Measurements from ENCODE around the gene NDUFV1.
"Not testable (repeated sequence)": the region's sequence is repeated elsewhere in the genome, so short reads cannot be mapped to it uniquely, and the experiment has no call there.

The NDUFV1 gene

DNA sequence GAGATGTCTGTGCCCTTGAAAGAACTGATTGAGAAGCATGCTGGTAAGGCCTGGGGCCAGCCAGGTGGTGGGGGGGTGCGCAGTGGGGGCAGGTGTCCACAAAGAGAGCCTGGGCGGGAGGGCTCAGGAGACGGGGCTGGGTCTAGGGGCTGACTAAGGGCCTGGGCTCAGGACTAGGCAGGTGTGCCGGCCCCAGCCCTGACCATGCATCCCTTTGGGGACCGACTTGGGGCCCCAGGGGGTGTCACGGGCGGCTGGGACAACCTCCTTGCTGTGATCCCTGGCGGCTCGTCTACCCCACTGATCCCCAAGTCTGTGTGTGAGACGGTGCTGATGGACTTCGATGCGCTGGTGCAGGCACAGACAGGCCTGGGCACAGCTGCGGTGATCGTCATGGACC lies 4.4 kb downstream of the NDUFV1 start:
- H3K4me3 ChIP-seq = no peak overlapping the region
- peaks cover 10% of the 10 kb centered on the region for H3K4me1 ChIP-seq
- H3K27me3 ChIP-seq (ENCODE audit: low read depth) = no peaks in the 10 kb centered on the region
- peaks cover 57% of the 10 kb centered on the region for H3K36me3 ChIP-seq (replicated peaks)
- in situ Hi-C loops (cut with MboI; ENCODE audit: low sequenced_read_pairs) = no loop called here
- peaks cover 2% of the 10 kb centered on the region; the same call in 1 of the 2 replicates for H3K9me3 ChIP-seq
- DNase-seq (ENCODE audit: low spot score in 2 of 2) = no peak

DNA sequence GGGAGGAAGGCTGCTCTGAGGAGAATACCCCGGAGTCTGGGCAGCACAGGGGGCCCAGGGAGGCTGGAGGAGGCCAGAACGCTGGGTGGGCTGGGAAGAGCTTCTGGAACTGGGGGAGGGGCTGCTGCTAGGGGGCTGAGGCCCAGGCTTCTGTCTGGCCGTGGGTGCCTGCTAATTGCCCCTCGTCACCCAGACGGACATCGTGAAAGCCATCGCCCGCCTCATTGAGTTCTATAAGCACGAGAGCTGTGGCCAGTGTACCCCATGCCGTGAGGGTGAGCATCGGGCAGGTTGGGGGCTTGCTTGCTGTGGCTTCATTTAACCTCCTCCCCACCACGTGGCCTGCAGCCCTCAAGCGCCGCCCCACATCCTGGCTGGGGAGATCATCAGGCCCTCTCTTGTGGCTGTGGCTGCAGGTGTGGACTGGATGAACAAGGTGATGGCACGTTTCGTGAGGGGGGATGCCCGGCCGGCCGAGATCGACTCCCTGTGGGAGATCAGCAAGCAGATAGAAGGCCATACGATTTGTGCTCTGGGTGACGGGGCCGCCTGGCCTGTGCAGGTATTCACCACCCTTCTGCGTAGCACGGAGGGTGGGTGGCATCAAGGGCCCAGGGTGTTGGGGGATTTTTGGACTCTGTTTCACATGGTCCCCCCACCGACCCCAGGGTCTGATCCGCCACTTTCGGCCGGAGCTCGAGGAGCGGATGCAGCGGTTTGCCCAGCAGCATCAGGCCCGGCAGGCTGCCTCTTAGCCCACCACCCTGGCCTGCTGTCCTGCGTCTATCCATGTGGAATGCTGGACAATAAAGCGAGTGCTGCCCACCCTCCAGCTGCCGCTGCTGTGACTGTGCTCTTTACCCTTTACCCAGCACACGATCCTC lies 5.2 kb downstream of the NDUFV1 start:
- peaks cover 6% of the 10 kb centered on the region for H3K4me1 ChIP-seq
- no peaks in the 10 kb centered on the region for H3K9me3 ChIP-seq
- no peaks in the 10 kb centered on the region for H3K27me3 ChIP-seq (ENCODE audit: low read depth)
- DNase-seq (ENCODE audit: low spot score in 2 of 2) = no peak
- H3K4me3 ChIP-seq = no peak overlapping the region
- H3K36me3 ChIP-seq (replicated peaks) = peaks cover 56% of the 10 kb centered on the region
- in situ Hi-C loops (cut with MboI; ENCODE audit: low sequenced_read_pairs) = no loop called here

DNA sequence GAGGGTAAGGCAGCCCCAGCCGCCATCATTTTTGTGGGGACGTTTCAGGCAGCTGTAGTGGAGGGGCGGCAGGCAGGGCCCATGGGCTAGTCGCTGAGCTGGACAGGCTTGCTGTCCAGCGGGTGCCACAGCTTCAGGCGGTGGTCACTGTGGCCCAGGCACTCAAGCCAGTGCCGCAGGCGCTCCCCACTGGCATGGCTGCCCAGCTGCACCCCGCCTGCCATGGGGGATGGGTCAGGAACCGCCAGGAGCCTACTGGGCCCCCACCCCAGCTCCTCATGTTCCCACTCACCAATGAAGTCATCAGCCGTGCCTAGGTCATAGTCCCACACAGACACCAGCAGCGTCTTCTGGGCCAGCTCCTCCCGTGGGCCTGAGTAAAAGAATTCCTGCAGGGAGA lies 6.0 kb downstream of the NDUFV1 start:
- Histone ChIP-seq H3K27me3 (ENCODE audit: low read depth) (no peaks in the 10 kb centered on the region), H3K36me3 (replicated peaks) (peaks cover 49% of the 10 kb centered on the region), H3K4me1 (peaks cover 4% of the 10 kb centered on the region), H3K4me3 (no peak overlapping the region), H3K9me3 (no peaks in the 10 kb centered on the region)
- no peak for DNase-seq (ENCODE audit: low spot score in 2 of 2)
- in situ Hi-C loops (cut with MboI; ENCODE audit: low sequenced_read_pairs) = no loop called here

DNA sequence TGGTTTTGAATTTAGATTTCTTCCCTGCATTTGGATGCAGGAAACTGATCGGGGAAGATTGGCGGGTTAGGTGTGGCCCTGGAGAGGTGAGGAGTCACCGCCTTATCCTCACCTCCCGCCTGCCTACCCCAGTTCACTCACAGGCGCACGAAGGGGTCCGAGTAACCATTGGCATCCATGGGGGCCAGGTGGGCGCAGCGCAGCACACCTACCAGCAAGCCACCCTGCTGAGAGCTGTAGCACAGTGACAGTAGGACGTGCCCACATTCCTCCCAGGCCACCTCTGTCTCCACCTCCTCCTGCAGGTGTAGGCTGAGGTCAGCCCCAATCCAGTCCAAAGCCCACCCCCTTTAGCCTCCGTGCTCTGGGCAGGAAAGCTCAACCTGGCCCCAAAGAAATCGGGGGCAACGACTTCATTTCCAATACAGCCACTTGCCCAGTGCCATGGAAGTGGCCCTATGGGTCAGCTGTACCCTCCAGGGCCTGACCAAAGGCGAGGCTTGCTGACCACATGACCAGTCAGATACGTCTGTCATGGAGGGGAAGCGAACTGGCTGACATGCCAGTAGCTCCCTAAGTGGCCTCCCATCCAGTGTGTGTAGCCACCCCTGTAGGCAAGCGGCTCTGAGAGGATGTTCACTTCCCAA lies 6.7 kb downstream of the NDUFV1 start:
- Histone ChIP-seq H3K4me3 (no peak overlapping the region), H3K4me1 (no peaks in the 10 kb centered on the region), H3K27me3 (ENCODE audit: low read depth) (no peaks in the 10 kb centered on the region), H3K9me3 (no peaks in the 10 kb centered on the region), H3K36me3 (replicated peaks) (peaks cover 44% of the 10 kb centered on the region)
- in situ Hi-C loops (cut with MboI; ENCODE audit: low sequenced_read_pairs) = no loop called here
- DNase-seq (ENCODE audit: low spot score in 2 of 2) = no peak

DNA sequence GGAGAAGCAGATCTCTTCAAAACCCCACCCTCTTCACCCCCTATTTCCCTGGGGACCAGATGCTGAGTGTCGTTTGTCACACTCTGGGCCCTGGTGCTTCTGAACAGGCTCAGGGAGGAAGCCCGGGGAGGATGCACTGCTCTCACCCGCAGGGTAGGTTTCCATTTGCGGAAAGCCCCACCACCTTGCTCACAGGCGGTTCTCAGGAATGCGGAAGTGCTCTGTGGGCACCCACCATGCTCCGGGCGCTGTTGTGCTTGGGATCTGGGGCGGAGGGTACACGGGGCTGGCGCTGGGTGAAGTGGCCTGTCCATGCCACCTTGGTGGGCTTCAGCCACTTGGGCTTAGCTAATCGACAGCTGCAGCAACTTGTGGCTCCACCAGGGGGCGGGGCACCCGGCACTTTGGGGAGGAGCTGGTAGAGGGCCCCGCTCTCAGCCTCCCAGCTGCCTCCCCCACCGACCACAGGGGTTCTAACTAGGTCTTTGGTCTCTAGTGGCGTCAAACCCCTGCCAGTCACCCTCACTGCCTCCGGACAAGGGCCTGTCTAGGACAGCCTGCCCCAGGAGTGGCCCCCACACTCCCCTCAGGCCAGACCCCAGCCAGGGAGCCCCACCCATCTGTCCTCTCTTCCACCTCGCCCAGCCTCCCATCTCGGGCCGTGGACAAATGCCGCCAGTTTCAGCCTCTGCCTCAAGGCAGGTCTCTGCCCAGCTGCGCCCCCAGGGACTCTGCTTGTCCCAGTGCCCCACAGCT lies 7.4 kb downstream of the NDUFV1 start:
- no peak overlapping the region for H3K4me3 ChIP-seq
- in situ Hi-C loops (cut with MboI; ENCODE audit: low sequenced_read_pairs) = no loop called here
- DNase-seq (ENCODE audit: low spot score in 2 of 2) = peak; percentile 47 to 85
- H3K36me3 ChIP-seq (replicated peaks) = peaks cover 37% of the 10 kb centered on the region
- no peaks in the 10 kb centered on the region for H3K4me1 ChIP-seq
- H3K27me3 ChIP-seq (ENCODE audit: low read depth) = no peaks in the 10 kb centered on the region
- H3K9me3 ChIP-seq = no peaks in the 10 kb centered on the region

DNA sequence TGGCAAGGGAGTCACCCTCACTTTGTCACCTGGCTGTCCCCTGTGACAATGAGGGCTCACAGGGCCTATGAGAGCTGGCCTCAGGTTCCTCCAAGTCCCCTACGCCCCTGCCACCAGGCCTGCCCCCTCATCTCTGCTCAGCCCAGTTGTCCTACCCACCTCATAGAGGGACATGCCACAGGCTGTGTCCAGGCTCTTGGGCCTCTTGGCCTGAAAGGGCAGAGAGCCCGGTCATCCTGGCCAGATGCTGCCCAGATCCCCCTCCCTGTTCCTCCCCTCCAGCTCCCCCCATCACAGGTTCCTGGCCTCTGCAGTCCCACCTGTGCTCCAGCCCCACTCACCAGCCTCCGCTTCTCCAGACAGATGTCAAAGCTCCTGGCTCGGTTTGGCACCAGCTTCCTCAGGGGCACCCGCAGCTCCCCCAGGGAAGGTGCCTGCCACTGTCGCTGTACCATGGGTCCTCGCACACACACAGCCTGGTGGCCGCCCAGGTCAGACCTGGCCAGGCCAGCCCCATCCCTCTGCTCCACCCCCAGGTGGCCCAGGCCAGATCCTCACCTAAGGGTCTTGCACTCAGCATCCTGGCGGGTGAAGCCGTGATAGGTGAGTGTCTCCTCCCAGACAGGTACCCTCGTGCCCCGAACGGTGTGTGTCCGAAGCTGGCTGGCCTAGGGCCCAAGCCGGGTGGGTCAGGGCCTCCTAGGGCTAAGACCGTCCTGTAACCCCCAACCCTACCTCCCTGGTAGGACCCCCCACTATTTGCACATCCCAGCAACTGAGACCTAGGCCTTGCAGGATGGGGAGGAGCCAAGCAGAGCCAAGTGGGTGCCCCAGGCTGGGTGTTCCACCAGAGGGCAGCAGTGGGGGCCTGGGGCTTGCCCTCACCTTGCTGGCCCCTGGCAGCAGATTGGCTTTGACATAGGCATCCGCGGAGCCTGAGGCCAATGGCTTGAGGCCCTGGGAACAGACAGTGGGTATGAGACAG lies 8.3 kb downstream of the NDUFV1 start:
- no peaks in the 10 kb centered on the region for H3K9me3 ChIP-seq
- in situ Hi-C loops (cut with MboI; ENCODE audit: low sequenced_read_pairs) = no loop called here
- peak; percentile 31 to 78 for DNase-seq (ENCODE audit: low spot score in 2 of 2)
- H3K4me3 ChIP-seq = no peak overlapping the region
- H3K27me3 ChIP-seq (ENCODE audit: low read depth) = no peaks in the 10 kb centered on the region
- no peaks in the 10 kb centered on the region for H3K4me1 ChIP-seq
- peaks cover 29% of the 10 kb centered on the region for H3K36me3 ChIP-seq (replicated peaks)

DNA sequence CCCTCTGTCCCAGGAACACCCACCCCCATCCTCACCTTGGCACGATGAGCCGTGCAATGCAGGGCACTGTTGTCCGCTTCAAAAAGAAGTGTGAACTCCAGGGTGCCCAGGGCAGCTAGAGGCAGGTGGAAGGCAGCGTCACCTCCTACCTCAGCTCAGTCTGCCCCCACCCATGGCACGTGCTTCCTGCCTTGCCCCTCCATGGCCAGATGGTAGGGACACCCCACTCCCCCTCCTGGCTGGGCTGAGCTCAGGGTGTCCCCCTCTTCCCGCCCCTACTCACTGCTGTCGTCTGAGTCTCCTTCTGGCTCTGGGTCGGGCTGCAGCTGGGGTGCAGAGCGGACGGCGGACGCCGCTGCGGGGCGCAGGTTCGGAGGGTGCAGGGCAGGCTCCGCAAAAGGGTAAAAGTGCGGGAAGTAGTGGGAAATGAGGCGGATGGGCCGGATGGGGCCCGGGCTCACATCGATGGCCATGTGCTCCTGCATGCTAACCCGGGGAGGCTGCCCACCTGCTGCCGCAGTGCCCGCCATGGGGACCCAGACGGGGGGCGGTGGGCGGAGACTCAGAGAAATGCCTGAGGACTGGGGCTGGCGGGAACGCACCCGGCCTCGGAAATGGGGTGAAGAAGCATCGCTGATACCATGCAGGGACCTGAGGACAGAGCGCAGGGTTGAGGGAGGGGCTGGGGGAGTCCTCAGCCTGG lies 9.1 kb downstream of the NDUFV1 start:
- in situ Hi-C loops (cut with MboI; ENCODE audit: low sequenced_read_pairs) = no loop called here
- no peak for DNase-seq (ENCODE audit: low spot score in 2 of 2)
- no peaks in the 10 kb centered on the region for H3K4me1 ChIP-seq
- H3K27me3 ChIP-seq (ENCODE audit: low read depth) = no peaks in the 10 kb centered on the region
- H3K36me3 ChIP-seq (replicated peaks) = peaks cover 20% of the 10 kb centered on the region
- no peak overlapping the region for H3K4me3 ChIP-seq
- H3K9me3 ChIP-seq = no peaks in the 10 kb centered on the region

DNA sequence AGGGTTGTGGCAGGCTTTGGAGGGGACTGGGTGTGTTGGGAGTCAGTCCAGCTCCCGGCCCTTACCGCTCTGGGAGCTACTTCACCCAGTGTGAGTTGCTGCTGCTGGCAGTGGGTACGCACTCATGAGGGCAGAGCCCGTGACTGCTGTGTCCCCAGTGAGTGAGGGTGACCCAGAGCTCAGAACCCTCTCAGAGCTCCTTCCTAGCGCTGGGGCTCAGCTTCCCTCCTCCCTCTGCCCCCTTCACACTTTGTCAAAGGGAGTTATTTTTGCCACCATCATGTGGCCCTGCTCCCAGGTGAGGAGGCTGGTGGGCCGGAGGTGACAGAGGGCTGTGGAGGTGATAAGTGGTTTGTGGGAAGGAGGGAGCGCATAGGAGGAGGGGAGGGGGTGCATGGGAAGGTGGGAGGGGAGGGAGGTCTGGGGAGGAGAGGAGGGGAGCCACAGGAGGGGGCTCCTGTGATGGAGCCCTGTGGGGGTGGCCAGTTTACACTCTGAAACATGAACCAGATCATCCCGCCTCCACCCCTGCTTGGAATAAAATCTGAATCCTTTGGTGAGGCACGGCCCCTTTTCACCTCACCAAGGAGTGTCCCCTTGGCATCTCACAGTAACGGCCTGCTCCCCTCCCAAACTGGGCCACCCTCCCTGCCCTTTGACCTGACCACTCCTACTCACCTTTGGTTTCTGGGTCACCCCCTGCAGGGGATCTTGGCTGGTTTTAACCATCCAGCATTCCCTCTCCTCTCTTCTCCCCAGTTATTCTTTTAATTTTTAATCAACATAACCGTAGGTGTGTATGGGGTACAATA lies 9.9 kb downstream of the NDUFV1 start:
- no peak overlapping the region for H3K4me3 ChIP-seq
- in situ Hi-C loops (cut with MboI; ENCODE audit: low sequenced_read_pairs) = no loop called here
- H3K36me3 ChIP-seq (replicated peaks) = peaks cover 12% of the 10 kb centered on the region
- no peaks in the 10 kb centered on the region for H3K9me3 ChIP-seq
- peaks cover 2% of the 10 kb centered on the region for H3K4me1 ChIP-seq
- DNase-seq (ENCODE audit: low spot score in 2 of 2) = no peak
- H3K27me3 ChIP-seq (ENCODE audit: low read depth) = no peaks in the 10 kb centered on the region

DNA sequence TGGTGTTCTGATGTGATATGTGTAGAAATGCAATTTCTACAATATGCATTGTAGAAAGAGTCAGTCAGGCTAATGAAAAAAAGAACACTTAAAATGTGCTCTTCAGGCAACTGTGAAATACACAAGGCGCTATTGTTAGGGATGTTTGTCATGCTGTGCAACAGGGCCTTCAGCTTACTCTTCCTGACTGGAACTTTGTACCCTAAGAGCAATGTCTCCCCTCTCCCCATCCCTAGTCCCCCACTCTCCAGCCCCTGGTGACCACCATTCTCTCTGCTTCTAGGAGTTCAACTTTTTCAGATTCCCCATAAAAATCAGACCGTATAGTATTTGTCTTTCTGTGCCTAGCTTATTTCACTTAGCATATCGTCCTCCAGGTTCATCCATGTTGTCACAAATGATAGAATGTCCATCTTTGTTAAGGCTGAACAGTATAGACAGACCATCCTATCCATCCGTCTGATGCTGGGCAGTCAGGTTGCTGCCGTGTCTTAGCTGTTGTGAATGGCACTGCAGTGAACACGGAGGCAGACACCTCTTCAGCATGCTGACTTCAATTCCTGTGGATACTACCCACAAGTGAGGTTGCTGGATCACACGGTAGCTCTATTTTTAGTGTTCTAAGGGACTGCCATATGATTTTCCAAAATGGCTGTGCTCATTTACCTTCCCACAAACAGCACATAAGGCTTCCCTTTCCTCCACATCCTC lies 10.7 kb downstream of the NDUFV1 start:
- in situ Hi-C loops (cut with MboI; ENCODE audit: low sequenced_read_pairs) = no loop called here
- peaks cover 6% of the 10 kb centered on the region for H3K4me1 ChIP-seq
- H3K4me3 ChIP-seq = no peak overlapping the region
- H3K27me3 ChIP-seq (ENCODE audit: low read depth) = no peaks in the 10 kb centered on the region
- H3K36me3 ChIP-seq (replicated peaks) = peaks cover 5% of the 10 kb centered on the region
- DNase-seq (ENCODE audit: low spot score in 2 of 2) = no peak
- 0 out of 2 replicates have a peak, but pooled peaks cover 3% of the 10 kb centered on the region for H3K9me3 ChIP-seq

DNA sequence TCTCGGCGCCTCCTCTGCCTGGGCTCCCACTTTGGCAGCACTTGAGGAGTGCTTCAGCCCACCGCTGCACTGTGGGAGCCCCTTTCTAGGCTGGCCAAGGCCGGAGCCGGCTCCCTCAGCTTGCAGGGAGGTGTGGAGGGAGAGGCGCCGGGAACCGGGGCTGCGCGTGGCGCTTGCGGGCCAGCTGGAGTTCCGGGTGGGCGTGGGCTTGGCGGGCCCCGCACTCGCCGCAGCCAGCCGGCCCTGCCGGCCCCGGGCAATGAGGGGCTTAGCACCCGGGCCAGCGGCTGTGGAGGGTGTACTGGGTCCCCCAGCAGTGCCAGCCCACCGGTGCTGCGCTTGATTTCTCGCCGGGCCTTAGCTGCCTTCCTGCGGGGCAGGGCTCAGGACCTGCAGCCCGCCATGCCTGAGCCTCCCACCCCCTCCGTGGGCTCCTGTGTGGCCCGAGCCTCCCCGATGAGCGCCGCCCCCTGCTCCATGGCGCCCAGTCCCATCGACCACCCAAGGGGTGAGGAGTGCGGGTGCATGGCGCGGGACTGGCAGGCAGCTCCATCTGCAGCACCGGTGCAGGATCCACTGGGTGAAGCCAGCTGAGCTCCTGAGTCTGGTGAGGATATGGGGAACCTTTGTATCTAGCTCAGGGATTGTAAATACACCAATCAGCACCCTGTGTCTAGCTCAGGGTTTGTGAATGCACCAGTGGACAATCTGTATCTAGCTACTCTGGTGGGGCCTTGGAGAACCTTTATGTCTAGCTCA lies 12.3 kb downstream of the NDUFV1 start:
- H3K4me1 ChIP-seq; H3K27me3 ChIP-seq (ENCODE audit: low read depth); H3K4me3 ChIP-seq; H3K36me3 ChIP-seq (replicated peaks); H3K9me3 ChIP-seq; in situ Hi-C loops (cut with MboI; ENCODE audit: low sequenced_read_pairs); DNase-seq (ENCODE audit: low spot score in 2 of 2): not testable (repeated sequence)

Data from HAP-1 (cell line).